HG02938 (cell line): Measurements from ENCODE around the gene DEFB112.

Source experiments
- ATAC-seq: cut with Tn5 transposase; IDR thresholded peaks from one replicate; pipeline ENCODE4 v1.9.1; 2021; ENCODE audit warnings: mild to moderate bottlenecking, moderate library complexity; ENCODE audit not compliant: unreplicated experiment

Gene DEFB112

DNA sequence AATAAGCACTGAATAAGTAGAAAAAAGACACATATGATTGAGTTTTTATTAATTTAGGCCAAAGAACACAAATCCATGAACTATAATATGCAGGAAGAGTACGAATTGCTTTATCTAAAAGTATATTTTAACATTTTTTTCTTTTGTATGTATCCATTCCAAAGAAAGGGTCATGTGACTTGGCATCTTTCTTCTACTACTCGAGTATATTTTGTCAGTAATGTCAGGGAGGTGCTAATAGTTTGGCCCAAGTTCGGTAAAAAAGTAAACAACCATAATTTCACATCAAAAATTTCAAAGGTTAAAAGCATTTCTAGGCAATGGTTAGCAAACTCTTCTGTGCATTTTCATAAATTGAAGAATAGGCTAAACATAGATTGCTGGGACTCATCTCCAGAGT lies 46.6 kb downstream of the DEFB112 start:
- ATAC-seq: no peak

DNA sequence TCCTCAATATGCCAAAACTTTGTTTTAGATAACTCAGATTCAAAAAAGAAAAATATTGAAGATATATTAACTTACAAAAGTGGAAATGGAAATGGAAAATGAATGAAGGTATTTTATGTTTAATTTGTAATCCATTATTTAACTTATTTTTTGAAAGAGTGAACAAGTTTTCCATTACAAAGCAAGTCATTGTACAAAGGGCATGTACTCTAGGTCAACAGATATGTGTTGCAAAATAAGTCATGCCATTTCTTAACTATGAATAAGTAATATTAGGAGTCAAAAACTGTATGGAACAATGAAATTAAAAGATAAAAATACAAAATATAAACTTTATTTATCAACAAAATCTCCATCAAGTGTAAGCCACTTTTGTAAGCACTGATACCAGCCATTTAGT lies 54.5 kb downstream of the DEFB112 start:
- ATAC-seq: no peak
